ENCODE data around the gene PDK4. TPM values are rescaled to one million over a fixed set of nuclear protein-coding genes. Genes with fewer than 3 reads are reported as not detected.

Gene PDK4
- total RNA-seq = 2.9 TPM

- peak; percentile 91 for FAIRE-seq
Measured at GRCh38 chr7:95596198-95597063, at the start of gene PDK4. PDK4 (minus strand) TSS chr7:95596516; CDS start chr7:95596293, 223 bp downstream.

DNA sequence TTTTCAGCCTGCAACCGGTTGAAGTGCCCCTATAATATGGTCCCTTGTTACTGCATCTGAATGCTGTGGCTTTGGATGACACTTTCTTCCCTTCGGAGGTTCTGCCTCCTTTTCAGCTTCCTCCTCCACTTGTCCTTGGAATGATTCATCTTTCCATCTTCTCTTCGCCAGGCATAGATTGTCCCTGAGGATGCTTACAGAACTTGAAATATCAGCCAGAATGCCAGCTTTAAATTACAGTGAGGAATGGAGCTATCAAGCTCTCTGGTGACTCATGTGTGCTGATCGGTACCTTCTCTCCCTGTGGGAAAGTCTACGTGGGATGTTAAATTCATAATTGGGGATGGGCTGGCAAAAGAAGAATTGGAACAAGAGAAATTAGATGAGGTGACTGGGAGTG lies 45.9 kb upstream of the PDK4 start:
- DNase-seq (ENCODE audit: low spot score in 2 of 2) (no peak), FAIRE-seq (no peak)

More at GRCh38 chr7:95596198-95597063, at the start of gene PDK4:
- peak; percentile 79 to 80 for DNase-seq (ENCODE audit: low spot score in 2 of 2)

- FAIRE-seq (no peak), DNase-seq (ENCODE audit: low spot score in 2 of 2) (no peak)
Measured at GRCh38 chr7:95636140-95636940, 40.0 kb upstream of the PDK4 start.

GRCh38 chr7:95632609-95633008 lies 36.3 kb upstream of the PDK4 start:
- DNase-seq (ENCODE audit: low spot score in 2 of 2) = no peak
- FAIRE-seq = no peak

DNA sequence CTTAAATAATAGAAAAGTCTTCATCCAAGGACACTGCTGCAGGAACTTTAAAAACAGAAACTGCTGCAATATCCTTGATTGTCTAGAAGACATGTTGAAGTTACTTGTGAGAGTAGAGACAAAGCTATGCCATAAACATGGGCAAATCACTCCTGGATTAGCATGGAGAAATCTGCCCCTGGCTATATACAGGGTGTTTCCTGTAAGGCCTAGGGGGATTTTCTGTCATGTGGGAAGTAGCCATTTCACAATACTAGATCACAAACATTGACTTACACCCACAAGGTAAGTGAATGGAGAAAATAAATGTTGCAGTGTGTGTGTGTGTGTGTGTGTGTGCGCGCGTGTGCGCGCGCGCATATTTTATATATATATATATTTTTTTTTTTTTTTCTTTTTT lies 35.2 kb upstream of the PDK4 start:
- DNase-seq (ENCODE audit: low spot score in 2 of 2) = no peak
- no peak for FAIRE-seq

GRCh38 chr7:95630702-95631458 lies 34.6 kb upstream of the PDK4 start:
- no peak for DNase-seq (ENCODE audit: low spot score in 2 of 2)
- no peak for FAIRE-seq

DNA sequence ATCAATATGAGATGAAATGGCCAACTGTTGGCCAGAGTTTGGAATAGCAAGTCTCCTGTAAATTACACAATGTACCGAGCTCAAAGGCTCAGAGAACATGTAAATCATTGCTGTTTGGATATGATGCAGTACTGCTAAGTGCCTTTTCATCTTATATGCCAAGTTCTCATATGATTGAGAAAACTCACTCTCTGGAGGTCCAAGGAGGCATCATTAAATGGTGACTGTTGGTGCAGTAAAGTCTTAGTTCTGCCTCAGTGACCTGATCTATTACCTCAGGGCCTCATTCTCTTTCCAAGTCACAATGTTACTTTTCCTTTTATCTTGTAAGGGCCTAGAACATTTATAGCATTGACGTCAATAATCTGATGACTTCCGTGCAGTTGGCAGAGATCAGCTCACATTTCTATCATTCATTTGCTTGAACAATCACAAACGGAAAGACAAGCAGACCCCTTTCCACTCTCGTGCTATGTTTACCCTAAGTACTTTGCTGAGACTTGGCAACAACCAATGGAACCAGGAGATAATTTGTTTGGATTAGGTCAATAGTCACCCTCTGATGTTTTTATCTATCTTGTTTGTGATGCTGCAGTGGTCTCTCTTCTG lies 32.6 kb upstream of the PDK4 start:
- FAIRE-seq (no peak), DNase-seq (ENCODE audit: low spot score in 2 of 2) (no peak)

DNA sequence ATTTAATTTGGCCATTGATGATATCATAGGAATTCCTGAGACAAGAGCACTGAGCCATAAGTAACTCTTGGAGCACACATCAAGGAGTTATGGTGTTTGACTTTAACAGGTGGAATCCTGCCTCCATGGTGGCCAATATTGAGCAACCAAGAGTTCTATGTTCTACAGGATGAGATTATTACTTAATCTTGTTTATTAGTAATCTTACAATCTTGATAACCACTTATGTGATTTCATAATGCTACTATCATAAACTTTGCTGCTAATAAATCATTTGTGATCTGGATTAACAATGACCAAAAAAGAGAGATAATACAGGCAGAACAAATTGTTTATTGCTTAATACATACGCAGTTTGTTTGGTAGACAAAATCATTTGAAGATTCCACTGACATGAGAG lies 27.5 kb upstream of the PDK4 start:
- DNase-seq (ENCODE audit: low spot score in 2 of 2) (no peak), FAIRE-seq (no peak)

DNA sequence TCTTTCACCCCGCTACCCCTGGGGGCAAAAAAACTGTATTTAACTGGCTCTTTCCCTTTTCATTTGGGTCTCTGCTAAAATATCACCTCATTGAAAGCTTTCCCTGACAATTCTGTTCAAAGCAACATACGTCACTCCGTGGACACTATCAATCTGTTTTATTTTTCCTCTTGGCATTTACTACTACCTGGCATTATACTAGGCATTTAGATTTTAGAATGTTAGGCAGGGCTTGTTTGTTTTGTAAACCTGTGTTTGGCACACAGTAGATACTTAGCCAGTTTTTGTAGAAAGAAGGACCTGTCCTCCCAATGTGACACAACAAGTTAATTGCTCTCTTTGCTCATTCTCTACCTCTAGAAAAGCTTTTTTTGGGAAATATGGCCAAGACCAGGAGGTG lies 26.5 kb upstream of the PDK4 start:
- no peak for DNase-seq (ENCODE audit: low spot score in 2 of 2)
- FAIRE-seq = no peak

DNA sequence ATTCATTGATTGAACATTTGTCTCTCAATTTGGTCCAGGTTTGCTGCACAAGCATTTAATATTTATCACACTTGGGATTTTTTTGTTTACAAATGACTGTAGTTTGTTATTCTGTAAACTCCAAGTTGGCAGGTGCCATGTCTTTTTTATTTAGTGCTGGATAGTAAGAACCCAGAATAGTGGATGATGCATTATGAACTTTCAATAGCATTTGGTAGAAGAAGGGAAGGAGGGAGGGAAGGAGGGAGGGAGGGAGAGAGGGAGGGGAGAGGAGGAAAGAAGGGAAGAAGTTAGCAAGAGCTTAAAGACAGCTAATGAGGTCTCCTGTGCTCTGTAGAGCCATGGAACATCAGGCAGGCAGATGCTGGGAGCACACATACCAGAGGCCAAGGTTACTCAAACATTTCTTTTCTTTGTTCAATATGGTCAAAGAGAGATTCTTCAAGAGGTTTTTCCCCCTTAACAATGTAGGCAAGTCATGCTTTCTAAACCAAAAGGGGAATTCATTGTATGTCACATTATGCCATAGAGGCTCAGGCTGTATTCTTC lies 25.8 kb upstream of the PDK4 start:
- DNase-seq (ENCODE audit: low spot score in 2 of 2) (no peak), FAIRE-seq (no peak)

DNA sequence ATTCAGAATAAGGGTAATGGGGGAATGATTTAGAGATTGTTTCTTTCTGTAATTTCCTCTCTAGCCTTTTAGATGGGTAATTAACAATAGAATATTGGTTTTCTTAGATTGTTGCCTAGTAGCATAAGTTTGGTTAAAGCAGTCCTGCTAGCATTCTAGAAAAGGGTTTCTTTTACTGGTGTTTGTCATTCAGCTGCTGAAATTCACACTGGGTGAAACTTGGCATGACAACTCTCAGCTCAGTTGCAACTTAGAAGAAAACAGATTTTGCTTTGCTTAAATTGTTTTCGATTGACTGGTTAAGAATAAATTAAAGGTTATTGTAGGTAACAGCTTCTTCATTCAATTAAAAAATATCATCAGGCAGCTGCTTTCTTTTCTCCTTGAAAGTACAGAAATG lies 25.1 kb upstream of the PDK4 start:
- FAIRE-seq = no peak
- DNase-seq (ENCODE audit: low spot score in 2 of 2) = no peak

DNA sequence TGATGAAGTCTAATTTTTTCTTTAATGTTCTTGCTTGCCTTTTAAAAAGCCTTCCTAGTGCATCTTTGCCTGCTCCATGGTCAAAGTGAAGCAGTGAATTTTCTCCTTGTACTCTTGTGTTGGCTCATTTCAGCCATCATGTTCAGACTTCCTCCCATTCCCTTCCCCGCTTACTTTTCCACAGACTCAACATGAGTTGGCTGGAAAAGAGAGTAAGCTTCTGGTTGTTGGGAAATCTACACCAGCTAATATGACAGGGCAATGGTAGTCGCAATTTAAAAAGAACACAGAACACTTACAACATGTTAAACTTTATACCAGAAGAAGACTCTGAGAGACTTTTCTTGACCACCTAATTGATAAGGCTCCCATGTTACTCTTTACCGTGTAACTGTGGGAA lies 24.3 kb upstream of the PDK4 start:
- FAIRE-seq (no peak), DNase-seq (ENCODE audit: low spot score in 2 of 2) (no peak)

DNA sequence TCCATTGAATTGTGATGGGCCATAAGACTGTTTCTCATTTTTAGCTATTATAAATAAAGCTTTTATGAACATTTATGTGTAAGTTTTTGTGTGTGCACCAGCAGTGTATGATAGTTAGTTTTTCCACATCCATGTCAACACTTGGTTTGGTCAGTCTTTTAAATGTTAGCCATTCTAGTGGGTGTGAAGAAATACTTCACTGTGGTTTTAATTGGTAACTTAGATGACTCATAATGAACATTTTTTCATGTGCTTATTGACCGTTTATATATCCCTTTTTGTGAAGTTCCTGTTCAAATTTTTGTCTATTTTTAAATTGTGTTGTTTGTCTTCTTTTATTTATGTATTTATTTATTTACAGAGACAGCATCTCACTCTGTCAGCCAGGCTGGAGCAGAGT lies 23.6 kb upstream of the PDK4 start:
- no peak for FAIRE-seq
- no peak for DNase-seq (ENCODE audit: low spot score in 2 of 2)

GRCh38 chr7:95619517-95619916 lies 23.2 kb upstream of the PDK4 start:
- DNase-seq (ENCODE audit: low spot score in 2 of 2) = no peak
- FAIRE-seq = no peak

- no peak for DNase-seq (ENCODE audit: low spot score in 2 of 2)
- FAIRE-seq = no peak
Measured at GRCh38 chr7:95614442-95614940, 18.2 kb upstream of the PDK4 start.

DNA sequence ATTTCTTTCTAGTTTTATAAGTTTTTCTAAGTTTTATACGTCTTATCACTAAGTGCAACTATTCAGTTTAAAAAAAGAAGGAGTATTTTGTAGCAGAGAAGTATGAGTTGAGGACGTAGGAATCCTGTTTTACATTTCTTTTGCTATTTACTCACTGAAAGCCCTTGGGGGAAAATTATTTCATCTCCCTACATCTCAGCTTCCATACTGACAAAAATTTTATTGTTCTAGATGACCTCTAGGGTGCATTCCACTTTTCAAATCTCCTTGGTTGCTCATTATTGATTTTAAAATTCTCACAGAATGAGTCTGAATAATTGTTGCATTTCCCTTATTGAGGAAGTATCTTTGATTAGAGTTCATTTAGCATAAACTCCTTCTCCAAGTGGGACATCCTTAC lies 14.9 kb upstream of the PDK4 start:
- no peak for DNase-seq (ENCODE audit: low spot score in 2 of 2)
- no peak for FAIRE-seq

DNA sequence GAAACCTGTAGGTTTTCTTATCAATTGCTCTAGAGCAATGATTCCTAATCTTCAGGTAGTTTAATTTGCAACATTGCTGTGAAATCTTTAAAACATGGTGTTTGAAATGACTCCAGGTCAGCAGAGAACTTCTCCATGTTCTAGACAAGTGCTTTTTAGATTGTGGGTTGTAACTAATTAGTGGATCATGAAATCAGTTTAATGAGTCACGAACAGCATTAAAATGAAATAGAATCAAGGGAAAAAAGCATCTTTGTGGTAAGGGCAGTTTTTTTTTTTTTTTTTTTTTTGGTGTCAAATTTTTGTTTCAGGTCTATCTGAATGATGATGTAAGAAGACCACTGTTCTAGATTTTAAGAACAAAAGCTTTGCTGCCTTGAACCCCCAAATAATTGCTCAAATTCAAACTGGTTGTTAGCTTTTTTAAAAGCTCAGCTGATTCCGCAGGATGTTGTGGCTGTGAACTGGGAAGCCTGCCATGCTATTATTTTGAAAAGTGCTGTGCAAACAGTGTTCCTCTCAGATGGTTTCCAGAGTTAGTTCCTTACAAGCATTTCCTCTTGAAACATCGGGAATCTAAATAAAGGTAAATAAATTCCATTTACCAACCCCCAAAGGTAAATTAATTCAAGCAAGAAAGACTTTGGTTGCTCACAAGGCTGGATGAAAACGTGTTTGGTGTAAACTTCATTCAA lies 13.1 kb upstream of the PDK4 start:
- DNase-seq (ENCODE audit: low spot score in 2 of 2) (no peak), FAIRE-seq (no peak)

DNA sequence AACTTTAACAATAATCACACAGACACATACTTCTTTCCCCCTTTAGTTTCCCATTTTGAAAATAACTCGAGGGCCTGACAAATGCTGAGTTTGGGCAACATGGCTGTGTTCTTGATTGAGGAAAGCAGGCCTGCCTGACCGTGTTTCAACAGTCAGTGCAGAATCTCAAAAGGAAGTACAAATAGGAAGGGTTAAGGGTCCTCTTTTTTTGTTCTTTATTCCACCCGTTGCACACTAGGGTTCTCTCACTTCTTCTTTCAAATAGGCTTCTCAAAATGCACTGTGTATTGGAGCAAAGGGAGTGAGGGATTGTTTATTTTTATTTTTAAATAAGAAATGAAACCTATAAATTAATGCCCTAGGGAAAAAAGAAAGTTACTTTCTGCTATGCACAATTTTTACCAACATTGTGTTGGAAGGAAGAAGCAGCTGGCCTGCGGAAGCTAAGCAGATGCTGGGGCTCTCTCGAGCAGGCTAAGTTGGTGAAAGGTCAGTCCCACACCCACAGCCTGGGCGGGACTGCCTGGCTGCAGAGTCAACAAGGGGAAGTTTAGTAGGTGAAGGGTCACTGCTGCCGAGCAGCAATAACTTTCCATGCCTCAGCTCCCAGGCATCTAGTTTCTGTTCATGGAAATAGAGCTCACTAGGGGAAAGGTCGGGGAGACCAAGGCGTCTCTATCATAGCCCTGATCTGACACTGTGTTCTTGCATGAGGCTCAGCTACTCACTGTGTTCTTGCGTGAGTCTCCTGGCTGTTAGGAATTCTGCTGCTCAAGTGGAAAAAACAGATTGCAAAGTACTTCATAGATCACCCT lies 12.2 kb upstream of the PDK4 start:
- DNase-seq (ENCODE audit: low spot score in 2 of 2) (peak; percentile 59 to 62), FAIRE-seq (no peak)

DNA sequence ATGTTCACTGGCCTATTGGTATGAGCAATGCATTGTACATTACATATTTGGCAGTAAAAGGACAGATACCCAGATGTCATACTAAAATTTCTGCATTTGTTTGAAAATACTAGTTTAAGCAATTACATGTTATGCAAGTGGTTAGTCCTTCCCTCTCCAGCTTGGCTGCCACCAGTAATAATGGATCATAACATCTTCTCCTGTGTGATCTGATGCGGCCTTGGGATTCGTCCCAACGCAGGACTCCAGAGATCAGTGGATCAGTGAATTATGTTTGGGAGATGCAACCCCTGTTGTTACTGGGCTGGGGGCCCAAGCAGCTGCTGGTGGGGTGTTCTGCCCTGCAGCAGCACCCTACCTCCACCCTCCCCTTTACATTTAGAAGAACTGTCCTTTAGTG lies 11.2 kb upstream of the PDK4 start:
- FAIRE-seq (no peak), DNase-seq (ENCODE audit: low spot score in 2 of 2) (no peak)
